ENCODE data around the gene LTBP1. TPM values are rescaled to one million over a fixed set of nuclear protein-coding genes. Genes with fewer than 3 reads are reported as not detected.

The LTBP1 gene
- polyA plus RNA-seq, 2 of the 4 experiments (the other 2 are of a cell fraction), result 23.8 to 30.4 TPM

DNA sequence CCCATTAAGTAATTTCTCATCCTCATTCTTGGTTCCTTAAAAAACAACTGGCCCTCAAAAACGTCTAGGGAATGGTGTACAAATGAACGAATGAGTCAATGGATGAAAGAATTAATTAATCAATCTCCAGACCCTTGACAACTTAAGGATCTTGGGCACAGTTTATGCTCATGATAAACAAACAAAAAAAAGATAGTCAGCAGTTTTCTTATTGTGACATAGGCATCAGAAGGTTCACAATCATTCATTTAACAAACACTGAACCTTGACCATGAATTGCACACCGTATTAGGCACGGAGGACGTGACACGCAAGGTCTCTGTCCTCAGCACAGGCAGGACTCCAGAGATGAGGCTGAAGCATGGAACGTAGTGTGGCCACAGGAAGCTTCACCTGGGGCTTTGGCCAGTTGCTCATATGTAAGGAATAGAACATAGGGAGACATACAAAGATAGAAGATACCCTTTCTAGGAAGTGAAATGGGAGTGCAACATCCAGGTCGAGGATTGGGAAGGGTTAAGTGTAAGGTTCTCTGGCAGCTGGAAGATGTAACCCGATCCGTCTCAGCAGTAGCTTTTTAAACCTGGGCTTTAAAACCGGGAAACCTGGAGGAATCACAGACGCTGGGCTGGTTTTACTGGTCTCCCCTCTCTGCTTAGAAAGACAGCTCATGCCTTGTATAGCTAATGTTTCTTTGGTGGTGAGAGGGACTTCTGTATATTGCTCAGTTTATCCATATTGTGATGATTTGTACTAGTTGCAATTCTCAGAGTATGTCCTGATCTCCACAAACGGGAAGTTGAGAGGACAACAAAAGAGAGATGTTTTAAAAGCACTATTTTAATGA lies 8.9 kb upstream of the LTBP1 start:
- Histone ChIP-seq H3K4me1 (peaks cover 15% of the 10 kb centered on the region), H3K27ac (peak overlapping the region in 1 of 2 experiments; percentile 23; a peak in 1 of 6 replicates), H3K4me2 (peak overlapping the region; percentile 41), H3K9me3 (no peaks in the 10 kb centered on the region), H3K4me3 (no peak overlapping the region)
- TF ChIP-seq CHD2 (IDR thresholded peaks at IDR 0.05; ENCODE audit: low read length, partially characterized antibody) (no peak), RARB (CRISPR knock-in tag; IDR thresholded peaks at IDR 0.05) (no peak), MAFK (IDR thresholded peaks at IDR 0.05; ENCODE audit: partially characterized antibody) (peak; percentile 97), HEYL (CRISPR knock-in tag; IDR thresholded peaks at IDR 0.05) (no peak), FOSL2 (IDR thresholded peaks at IDR 0.05) (no peak), FOSL2 (CRISPR knock-in tag; IDR thresholded peaks at IDR 0.05) (no peak)
- TF ChIP-seq, protein P1, sequence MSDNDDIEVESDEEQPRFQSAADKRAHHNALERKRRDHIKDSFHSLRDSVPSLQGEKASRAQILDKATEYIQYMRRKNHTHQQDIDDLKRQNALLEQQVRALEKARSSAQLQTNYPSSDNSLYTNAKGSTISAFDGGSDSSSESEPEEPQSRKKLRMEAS (IDR thresholded peaks at IDR 0.05), result no peak
- TF ChIP-seq, protein P2, sequence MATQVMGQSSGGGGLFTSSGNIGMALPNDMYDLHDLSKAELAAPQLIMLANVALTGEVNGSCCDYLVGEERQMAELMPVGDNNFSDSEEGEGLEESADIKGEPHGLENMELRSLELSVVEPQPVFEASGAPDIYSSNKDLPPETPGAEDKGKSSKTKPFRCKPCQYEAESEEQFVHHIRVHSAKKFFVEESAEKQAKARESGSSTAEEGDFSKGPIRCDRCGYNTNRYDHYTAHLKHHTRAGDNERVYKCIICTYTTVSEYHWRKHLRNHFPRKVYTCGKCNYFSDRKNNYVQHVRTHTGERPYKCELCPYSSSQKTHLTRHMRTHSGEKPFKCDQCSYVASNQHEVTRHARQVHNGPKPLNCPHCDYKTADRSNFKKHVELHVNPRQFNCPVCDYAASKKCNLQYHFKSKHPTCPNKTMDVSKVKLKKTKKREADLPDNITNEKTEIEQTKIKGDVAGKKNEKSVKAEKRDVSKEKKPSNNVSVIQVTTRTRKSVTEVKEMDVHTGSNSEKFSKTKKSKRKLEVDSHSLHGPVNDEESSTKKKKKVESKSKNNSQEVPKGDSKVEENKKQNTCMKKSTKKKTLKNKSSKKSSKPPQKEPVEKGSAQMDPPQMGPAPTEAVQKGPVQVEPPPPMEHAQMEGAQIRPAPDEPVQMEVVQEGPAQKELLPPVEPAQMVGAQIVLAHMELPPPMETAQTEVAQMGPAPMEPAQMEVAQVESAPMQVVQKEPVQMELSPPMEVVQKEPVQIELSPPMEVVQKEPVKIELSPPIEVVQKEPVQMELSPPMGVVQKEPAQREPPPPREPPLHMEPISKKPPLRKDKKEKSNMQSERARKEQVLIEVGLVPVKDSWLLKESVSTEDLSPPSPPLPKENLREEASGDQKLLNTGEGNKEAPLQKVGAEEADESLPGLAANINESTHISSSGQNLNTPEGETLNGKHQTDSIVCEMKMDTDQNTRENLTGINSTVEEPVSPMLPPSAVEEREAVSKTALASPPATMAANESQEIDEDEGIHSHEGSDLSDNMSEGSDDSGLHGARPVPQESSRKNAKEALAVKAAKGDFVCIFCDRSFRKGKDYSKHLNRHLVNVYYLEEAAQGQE (IDR thresholded peaks at IDR 0.05), result no peak
- no peak for DNase-seq (ENCODE audit: low read depth in 1 of 2, low spot score in 1 of 2)
- no peak for FAIRE-seq
- ATAC-seq, result peak; percentile 55 to 70; a peak in 5 of 6 replicates
- CTCF ChIA-PET, result interaction anchor here (0.6 kb wide), 1 partner anchor 10 kb away, joined by 3 read pairs; no protein-coding TSS in a partner anchor
- 39% methylated on average over 13 of the region's 13 CpGs for WGBS (ENCODE audit: missing lambda C conversion rate)
- POLR2A ChIA-PET, result no interaction called here

- ChIA-PET CTCF (no interaction called here), POLR2A (no interaction called here)
- DNase-seq (ENCODE audit: low read depth in 1 of 2, low spot score in 1 of 2), result no peak
Measured at GRCh38 chr2:32938934-32939333, 7.8 kb upstream of the LTBP1 start.

More at GRCh38 chr2:32938934-32939333, 7.8 kb upstream of the LTBP1 start:
- no peak overlapping the region for H3K4me2 ChIP-seq
- FAIRE-seq (no peak), ATAC-seq (no peak)
- WGBS (ENCODE audit: missing lambda C conversion rate), result 89% methylated on average over 3 of the region's 3 CpGs
- no peak overlapping the region for H3K4me3 ChIP-seq
- no peak for TF ChIP-seq PBX3 (IDR thresholded peaks at IDR 0.05)
- no peak for TF ChIP-seq HES2 (IDR thresholded peaks at IDR 0.05)
- no peak for TF ChIP-seq BHLHE40 (IDR thresholded peaks at IDR 0.05; ENCODE audit: low read depth, low read length)
- no peak for TF ChIP-seq RCOR1 (IDR thresholded peaks at IDR 0.05; ENCODE audit: low read depth, low read length)
- TF ChIP-seq RAD21 (conservative IDR thresholded peaks at IDR 0.05 in 1 of 2, IDR thresholded peaks at IDR 0.05 in 1 of 2), result no peak
- no peak for TF ChIP-seq JUNB (IDR thresholded peaks at IDR 0.05)
- no peak for TF ChIP-seq HOXB5 (CRISPR knock-in tag; IDR thresholded peaks at IDR 0.05)
- TF ChIP-seq RFX5 (IDR thresholded peaks at IDR 0.05), result no peak
- TF ChIP-seq, protein P2 (IDR thresholded peaks at IDR 0.05), result no peak
- no peak for TF ChIP-seq PHF8 (IDR thresholded peaks at IDR 0.05; ENCODE audit: borderline replicate concordance, low read depth)
- no peak for TF ChIP-seq HDAC2 (IDR thresholded peaks at IDR 0.05)
- TF ChIP-seq FOSB (CRISPR knock-in tag; IDR thresholded peaks at IDR 0.05), result no peak
- TF ChIP-seq KDM1A (IDR thresholded peaks at IDR 0.05; ENCODE audit: low read depth), result no peak
- TF ChIP-seq KDM5A (IDR thresholded peaks at IDR 0.05), result no peak
- TF ChIP-seq TP53 (CRISPR knock-in tag; IDR thresholded peaks at IDR 0.05), result no peak
- TF ChIP-seq CBX2 (IDR thresholded peaks at IDR 0.05; ENCODE audit: borderline replicate concordance, low read depth), result no peak
- TF ChIP-seq HEYL (CRISPR knock-in tag; IDR thresholded peaks at IDR 0.05), result no peak
- TF ChIP-seq ATOH8 (CRISPR knock-in tag; IDR thresholded peaks at IDR 0.05; ENCODE audit: low read depth), result no peak
- no peak for TF ChIP-seq POLR2AphosphoS2 (conservative IDR thresholded peaks at IDR 0.05; ENCODE audit: low read length)
- H3K9me3 ChIP-seq, result no peaks in the 10 kb centered on the region
- peaks cover 19% of the 10 kb centered on the region for H3K4me1 ChIP-seq
- no peak overlapping the region for H3K27ac ChIP-seq
